ENCODE measurements around the gene OR52D1. TPM values are rescaled to one million over a fixed set of nuclear protein-coding genes. Genes with fewer than 3 reads are reported as not detected.

Gene OR52D1
- total RNA-seq, 2 donors from 2014 or later: not detected

DNA sequence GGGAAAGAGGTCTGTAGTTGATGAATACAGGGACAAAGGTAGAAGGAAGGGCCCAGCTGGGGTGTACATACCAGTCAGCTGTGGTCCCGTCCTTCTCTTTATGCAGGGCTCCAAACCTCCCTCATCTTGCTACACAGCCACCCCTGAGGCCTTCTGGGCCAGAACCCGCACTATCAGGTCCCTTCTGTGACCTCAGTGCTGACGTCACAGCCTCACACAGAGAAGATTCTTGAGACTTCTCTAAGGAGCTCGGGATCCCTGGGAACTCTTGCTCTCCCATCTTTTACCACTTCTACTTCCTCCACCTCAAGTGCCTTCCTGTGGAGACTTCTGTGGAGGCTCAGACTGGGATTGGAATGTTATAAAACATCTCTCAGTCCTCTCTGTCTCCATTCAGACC is 21.3 kb downstream of the OR52D1 start, which contains the start of gene UBQLN3:
TSS of gene UBQLN3 (minus strand) at position 155 of the 400 bp plus-strand sequence. CDS start 399 bp downstream, outside the sequence.
- Histone ChIP-seq H3K4me1 (ENCODE audit: control insufficient read depth in 1 of 2, low read depth in 2 of 2) (no peaks in the 10 kb centered on the region), H3K27me3 (replicated peaks; ENCODE audit: insufficient read depth) (no peaks in the 10 kb centered on the region), H3K9me3 (no peaks in the 10 kb centered on the region), H3K27ac (no peak within 1 kb of the TSS), H3K36me3 (no peaks in the 10 kb centered on the region), H3K4me3 (no peak within 1 kb of the TSS)
- DNase-seq (ENCODE audit: low spot score) (no peak), ATAC-seq (ENCODE audit: insufficient number of reproducible peaks, low FRiP score, low read depth) (no peak)
- TF ChIP-seq, protein P1, sequence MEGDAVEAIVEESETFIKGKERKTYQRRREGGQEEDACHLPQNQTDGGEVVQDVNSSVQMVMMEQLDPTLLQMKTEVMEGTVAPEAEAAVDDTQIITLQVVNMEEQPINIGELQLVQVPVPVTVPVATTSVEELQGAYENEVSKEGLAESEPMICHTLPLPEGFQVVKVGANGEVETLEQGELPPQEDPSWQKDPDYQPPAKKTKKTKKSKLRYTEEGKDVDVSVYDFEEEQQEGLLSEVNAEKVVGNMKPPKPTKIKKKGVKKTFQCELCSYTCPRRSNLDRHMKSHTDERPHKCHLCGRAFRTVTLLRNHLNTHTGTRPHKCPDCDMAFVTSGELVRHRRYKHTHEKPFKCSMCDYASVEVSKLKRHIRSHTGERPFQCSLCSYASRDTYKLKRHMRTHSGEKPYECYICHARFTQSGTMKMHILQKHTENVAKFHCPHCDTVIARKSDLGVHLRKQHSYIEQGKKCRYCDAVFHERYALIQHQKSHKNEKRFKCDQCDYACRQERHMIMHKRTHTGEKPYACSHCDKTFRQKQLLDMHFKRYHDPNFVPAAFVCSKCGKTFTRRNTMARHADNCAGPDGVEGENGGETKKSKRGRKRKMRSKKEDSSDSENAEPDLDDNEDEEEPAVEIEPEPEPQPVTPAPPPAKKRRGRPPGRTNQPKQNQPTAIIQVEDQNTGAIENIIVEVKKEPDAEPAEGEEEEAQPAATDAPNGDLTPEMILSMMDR (IDR thresholded peaks at IDR 0.05): no peak

GRCh38 chr11:5514841-5515240 is 26.4 kb downstream of the OR52D1 start:
- Histone ChIP-seq H3K27me3 (replicated peaks; ENCODE audit: insufficient read depth) (no peaks in the 10 kb centered on the region), H3K4me1 (ENCODE audit: control insufficient read depth in 1 of 2, low read depth in 2 of 2) (no peaks in the 10 kb centered on the region), H3K4me3 (no peak overlapping the region), H3K9me3 (no peaks in the 10 kb centered on the region), H3K27ac (no peak overlapping the region), H3K36me3 (no peaks in the 10 kb centered on the region)
- DNase-seq (ENCODE audit: low spot score) (no peak), ATAC-seq (ENCODE audit: insufficient number of reproducible peaks, low FRiP score, low read depth) (no peak)
- TF ChIP-seq, protein P1 (IDR thresholded peaks at IDR 0.05): no peak

- H3K27me3 ChIP-seq (replicated peaks; ENCODE audit: insufficient read depth): no peaks in the 10 kb centered on the region
- H3K36me3 ChIP-seq: no peaks in the 10 kb centered on the region
- no peak within 1 kb of the TSS for H3K4me3 ChIP-seq
- no peak within 1 kb of the TSS for H3K27ac ChIP-seq
- no peaks in the 10 kb centered on the region for H3K9me3 ChIP-seq
- TF ChIP-seq, protein P1 (IDR thresholded peaks at IDR 0.05): no peak
- no peaks in the 10 kb centered on the region for H3K4me1 ChIP-seq (ENCODE audit: control insufficient read depth in 1 of 2, low read depth in 2 of 2)
- DNase-seq (ENCODE audit: low spot score): no peak
- ATAC-seq (ENCODE audit: insufficient number of reproducible peaks, low FRiP score, low read depth): no peak
Observed at GRCh38 chr11:5516599-5516998, 28.1 kb downstream of the OR52D1 start, which contains the start of gene UBQLNL. Gene UBQLNL (minus strand): TSS chr11:5516699. CDS start chr11:5516441, 258 bp downstream.

GRCh38 chr11:5521540-5521939 is 33.1 kb downstream of the OR52D1 start:
- Histone ChIP-seq H3K4me1 (ENCODE audit: control insufficient read depth in 1 of 2, low read depth in 2 of 2) (no peaks in the 10 kb centered on the region), H3K4me3 (no peak overlapping the region), H3K36me3 (no peaks in the 10 kb centered on the region), H3K27me3 (replicated peaks; ENCODE audit: insufficient read depth) (no peaks in the 10 kb centered on the region), H3K9me3 (no peaks in the 10 kb centered on the region), H3K27ac (no peak overlapping the region)
- ATAC-seq (ENCODE audit: insufficient number of reproducible peaks, low FRiP score, low read depth) (no peak), DNase-seq (ENCODE audit: low spot score) (no peak)
- TF ChIP-seq, protein P1 (IDR thresholded peaks at IDR 0.05): no peak

GRCh38 chr11:5522308-5522707 is 33.8 kb downstream of the OR52D1 start:
- ATAC-seq (ENCODE audit: insufficient number of reproducible peaks, low FRiP score, low read depth): no peak
- H3K36me3 ChIP-seq: no peaks in the 10 kb centered on the region
- H3K27ac ChIP-seq: no peak overlapping the region
- no peaks in the 10 kb centered on the region for H3K9me3 ChIP-seq
- no peak for DNase-seq (ENCODE audit: low spot score)
- H3K4me3 ChIP-seq: no peak overlapping the region
- H3K27me3 ChIP-seq (replicated peaks; ENCODE audit: insufficient read depth): no peaks in the 10 kb centered on the region
- TF ChIP-seq, protein P1 (IDR thresholded peaks at IDR 0.05): no peak
- H3K4me1 ChIP-seq (ENCODE audit: control insufficient read depth in 1 of 2, low read depth in 2 of 2): no peaks in the 10 kb centered on the region

Data from thoracic aorta (tissue), 2 donors.